Measurements from ENCODE around the gene ATXN1.
A peak's percentile ranks its signal among the peaks of the same experiment; 100 is the strongest.

ATXN1 gene

GRCh38 chr6:16344756-16345155 lies 416.5 kb downstream of the ATXN1 start:
- no peaks in the 10 kb centered on the region for H3K36me3 ChIP-seq (ENCODE audit: control insufficient read depth, insufficient read depth, low read length)
- no peak for TF ChIP-seq CTCF (IDR thresholded peaks at IDR 0.05; ENCODE audit: insufficient read depth, low read length, poor library complexity, severe bottlenecking)
- no peak for DNase-seq (ENCODE audit: extremely low read depth, insufficient read length)

GRCh38 chr6:16343593-16343992 lies 417.7 kb downstream of the ATXN1 start:
- no peaks in the 10 kb centered on the region; the same call in 1 of the 2 replicates for H3K27me3 ChIP-seq (replicated peaks; ENCODE audit: control insufficient read depth, insufficient read depth, low read length)
- H3K36me3 ChIP-seq (ENCODE audit: control insufficient read depth, insufficient read depth, low read length), result no peaks in the 10 kb centered on the region
- no peak overlapping the region for H3K4me3 ChIP-seq (replicated peaks; ENCODE audit: low read depth, low read length)
- DNase-seq (ENCODE audit: extremely low read depth, insufficient read length), result no peak
- TF ChIP-seq CTCF (IDR thresholded peaks at IDR 0.05; ENCODE audit: insufficient read depth, low read length, poor library complexity, severe bottlenecking), result no peak

More at GRCh38 chr6:16344756-16345155, 416.5 kb downstream of the ATXN1 start:
- Histone ChIP-seq H3K4me3 (replicated peaks; ENCODE audit: low read depth, low read length) (no peak overlapping the region), H3K27me3 (replicated peaks; ENCODE audit: control insufficient read depth, insufficient read depth, low read length) (no peaks in the 10 kb centered on the region)

GRCh38 chr6:16339265-16339587 lies 422.0 kb downstream of the ATXN1 start:
- H3K36me3 ChIP-seq (ENCODE audit: control insufficient read depth, insufficient read depth, low read length), result no peaks in the 10 kb centered on the region; the same call in 1 of the 2 replicates
- TF ChIP-seq CTCF (IDR thresholded peaks at IDR 0.05; ENCODE audit: insufficient read depth, low read length, poor library complexity, severe bottlenecking), result no peak
- H3K27me3 ChIP-seq (replicated peaks; ENCODE audit: control insufficient read depth, insufficient read depth, low read length), result no peaks in the 10 kb centered on the region; the same call in 1 of the 2 replicates
- no peak for DNase-seq (ENCODE audit: extremely low read depth, insufficient read length)
- no peak overlapping the region for H3K4me3 ChIP-seq (replicated peaks; ENCODE audit: low read depth, low read length)

GRCh38 chr6:16338577-16339264 lies 422.5 kb downstream of the ATXN1 start:
- Histone ChIP-seq H3K4me3 (replicated peaks; ENCODE audit: low read depth, low read length) (no peak overlapping the region), H3K27me3 (replicated peaks; ENCODE audit: control insufficient read depth, insufficient read depth, low read length) (no peaks in the 10 kb centered on the region; the same call in 1 of the 2 replicates), H3K36me3 (ENCODE audit: control insufficient read depth, insufficient read depth, low read length) (no peaks in the 10 kb centered on the region; the same call in 1 of the 2 replicates)
- no peak for DNase-seq (ENCODE audit: extremely low read depth, insufficient read length)
- peak; percentile 28 for TF ChIP-seq CTCF (IDR thresholded peaks at IDR 0.05; ENCODE audit: insufficient read depth, low read length, poor library complexity, severe bottlenecking)

GRCh38 chr6:16337295-16337975 lies 423.8 kb downstream of the ATXN1 start:
- Histone ChIP-seq H3K4me3 (replicated peaks; ENCODE audit: low read depth, low read length) (no peak overlapping the region), H3K27me3 (replicated peaks; ENCODE audit: control insufficient read depth, insufficient read depth, low read length) (no peaks in the 10 kb centered on the region; the same call in 1 of the 2 replicates), H3K36me3 (ENCODE audit: control insufficient read depth, insufficient read depth, low read length) (no peaks in the 10 kb centered on the region; the same call in 1 of the 2 replicates)
- no peak for TF ChIP-seq CTCF (IDR thresholded peaks at IDR 0.05; ENCODE audit: insufficient read depth, low read length, poor library complexity, severe bottlenecking)
- DNase-seq (ENCODE audit: extremely low read depth, insufficient read length), result no peak
